ENCODE results near the gene GPRASP3. TPM values are rescaled to one million over a fixed set of nuclear protein-coding genes. Genes with fewer than 3 reads are reported as not detected.

GPRASP3 gene
- total RNA-seq, 1 experiment from 2014 or later, result 3.1 TPM

DNA sequence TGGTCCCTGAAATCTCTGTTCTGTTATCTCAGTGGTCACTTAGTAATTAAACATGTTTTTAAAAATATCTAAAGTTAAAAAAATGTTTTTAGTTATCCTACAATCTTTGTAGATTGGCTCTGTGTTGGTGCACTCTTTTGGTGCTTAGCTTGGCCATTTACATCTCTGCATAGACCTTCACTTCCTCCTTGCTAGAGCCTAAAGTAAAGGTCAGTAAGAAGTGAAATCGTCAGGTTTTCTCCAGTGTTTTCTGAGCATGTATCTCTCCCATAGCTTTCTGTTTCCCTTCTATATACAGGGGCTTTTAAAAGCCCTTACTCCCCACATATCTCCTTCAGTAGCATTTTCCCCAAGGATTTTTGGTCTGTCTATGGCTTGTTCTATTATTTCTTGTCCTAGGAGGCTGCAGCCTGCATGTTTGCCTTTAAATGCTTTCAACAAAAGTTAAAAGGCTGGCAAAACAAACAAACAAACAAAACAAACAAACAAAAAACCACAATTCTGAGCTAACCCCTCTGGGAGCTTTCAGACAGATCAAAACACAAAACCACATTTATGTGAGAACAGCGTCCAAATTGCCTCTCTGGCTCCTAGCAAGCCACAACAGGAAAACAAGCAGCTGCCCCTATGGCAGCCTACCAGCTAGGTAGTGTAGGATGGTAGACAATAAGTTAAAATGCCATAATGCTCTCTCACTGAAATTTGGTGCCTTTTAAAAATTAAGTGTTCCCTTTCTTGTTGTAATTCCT is 35.6 kb upstream of the GPRASP3 start:
- ChIA-PET CTCF (no interaction called here), RAD21 (ENCODE audit: low non-redundant PET in 1 of 2, low total read pairs in 2 of 2, uncharacterized antibody in 2 of 2, unreplicated experiment in 2 of 2) (no interaction called here), POLR2A (no interaction called here)
- H3K4me1 ChIP-seq (ENCODE audit: control insufficient read depth in 1 of 2, insufficient read depth in 2 of 2, low read length in 2 of 2), result no peaks in the 10 kb centered on the region
- no peaks in the 10 kb centered on the region for H3K9me3 ChIP-seq (ENCODE audit: control insufficient read depth in 1 of 2, insufficient read depth in 1 of 2, low read depth in 1 of 2, low read length in 2 of 2)
- no peaks in the 10 kb centered on the region for H4K20me1 ChIP-seq (ENCODE audit: insufficient read depth)
- DNase-seq (ENCODE audit: low read depth, low spot score), result no peak
- no peaks in the 10 kb centered on the region for H3K9me2 ChIP-seq (ENCODE audit: insufficient read depth)
- no peaks in the 10 kb centered on the region for H3K36me3 ChIP-seq (ENCODE audit: control insufficient read depth in 1 of 2, insufficient read depth in 2 of 2, low read length in 2 of 2)
- no TSS peak for BruUV-seq (replicated peaks)
- no peak for ATAC-seq
- H3K4me2 ChIP-seq (ENCODE audit: low read length), result no peak overlapping the region
- no peak overlapping the region for H2AFZ ChIP-seq (ENCODE audit: low read depth, low read length, poor library complexity, severe bottlenecking)
- no peaks in the 10 kb centered on the region for H3K79me2 ChIP-seq (ENCODE audit: insufficient read depth, low read length)
- intact Hi-C loops (cut with micrococcal nuclease), result no loop called here
- H3K27ac ChIP-seq (ENCODE audit: low read depth, low read length), result no peak overlapping the region
- no peak overlapping the region for H3K4me3 ChIP-seq (replicated peaks in 1 of 2; ENCODE audit: low read depth in 1 of 2, low read length in 2 of 2)
- no peak overlapping the region for H3K9ac ChIP-seq (ENCODE audit: low read length)
- TF ChIP-seq CBX3 (IDR thresholded peaks at IDR 0.05; ENCODE audit: low read depth), result no peak
- TF ChIP-seq, protein P1, sequence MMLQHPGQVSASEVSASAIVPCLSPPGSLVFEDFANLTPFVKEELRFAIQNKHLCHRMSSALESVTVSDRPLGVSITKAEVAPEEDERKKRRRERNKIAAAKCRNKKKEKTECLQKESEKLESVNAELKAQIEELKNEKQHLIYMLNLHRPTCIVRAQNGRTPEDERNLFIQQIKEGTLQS (IDR thresholded peaks at IDR 0.05), result no peak
- no peak for TF ChIP-seq ZNF274 (IDR thresholded peaks at IDR 0.05; ENCODE audit: low read depth, low read length)
- TF ChIP-seq, protein P2, sequence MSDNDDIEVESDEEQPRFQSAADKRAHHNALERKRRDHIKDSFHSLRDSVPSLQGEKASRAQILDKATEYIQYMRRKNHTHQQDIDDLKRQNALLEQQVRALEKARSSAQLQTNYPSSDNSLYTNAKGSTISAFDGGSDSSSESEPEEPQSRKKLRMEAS (IDR thresholded peaks at IDR 0.05), result no peak
- no peak for TF ChIP-seq SIN3A (IDR thresholded peaks at IDR 0.05; ENCODE audit: low read depth)
- TF ChIP-seq FOSL1 (IDR thresholded peaks at IDR 0.05; ENCODE audit: low read depth), result no peak
- TF ChIP-seq EGR1 (IDR thresholded peaks at IDR 0.05; ENCODE audit: low read depth), result no peak
- no peak for TF ChIP-seq POLR2A (IDR thresholded peaks at IDR 0.05; ENCODE audit: borderline replicate concordance, extremely low read depth, insufficient read depth, insufficient read length)
- no peak for TF ChIP-seq POLR2AphosphoS5 (IDR thresholded peaks at IDR 0.05; ENCODE audit: low read depth, low read length)
- TF ChIP-seq EZH2phosphoT487 (IDR thresholded peaks at IDR 0.05; ENCODE audit: borderline replicate concordance), result no peak
- no peak for TF ChIP-seq SP1 (IDR thresholded peaks at IDR 0.05; ENCODE audit: low read depth)
- TF ChIP-seq ZFX (IDR thresholded peaks at IDR 0.05), result no peak
- no peaks in the 10 kb centered on the region for H3K27me3 ChIP-seq (ENCODE audit: insufficient read depth, low read length)

DNA sequence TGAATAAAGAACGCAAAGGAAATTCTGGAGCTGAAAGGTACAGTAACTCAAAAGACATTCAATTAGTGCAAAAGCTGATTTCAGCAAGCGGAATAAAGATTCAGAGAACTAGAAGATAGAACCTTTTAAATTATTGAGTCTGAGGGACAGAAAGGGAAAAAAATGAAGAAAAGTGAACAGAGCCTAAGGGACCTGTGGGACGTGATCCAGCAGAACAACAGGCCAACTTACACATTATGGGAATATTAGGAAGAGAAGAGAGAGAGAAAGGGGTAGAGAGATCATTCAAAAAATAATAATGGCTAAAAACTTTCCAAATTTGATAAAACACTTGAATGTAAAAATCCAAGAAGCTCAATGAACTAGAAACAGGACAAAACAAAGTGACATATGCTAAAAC is 25.8 kb upstream of the GPRASP3 start:
- H3K79me2 ChIP-seq (ENCODE audit: insufficient read depth, low read length), result no peaks in the 10 kb centered on the region
- H3K4me2 ChIP-seq (ENCODE audit: low read length), result no peak overlapping the region
- no peak for TF ChIP-seq FOSL1 (IDR thresholded peaks at IDR 0.05; ENCODE audit: low read depth)
- TF ChIP-seq, protein P3, sequence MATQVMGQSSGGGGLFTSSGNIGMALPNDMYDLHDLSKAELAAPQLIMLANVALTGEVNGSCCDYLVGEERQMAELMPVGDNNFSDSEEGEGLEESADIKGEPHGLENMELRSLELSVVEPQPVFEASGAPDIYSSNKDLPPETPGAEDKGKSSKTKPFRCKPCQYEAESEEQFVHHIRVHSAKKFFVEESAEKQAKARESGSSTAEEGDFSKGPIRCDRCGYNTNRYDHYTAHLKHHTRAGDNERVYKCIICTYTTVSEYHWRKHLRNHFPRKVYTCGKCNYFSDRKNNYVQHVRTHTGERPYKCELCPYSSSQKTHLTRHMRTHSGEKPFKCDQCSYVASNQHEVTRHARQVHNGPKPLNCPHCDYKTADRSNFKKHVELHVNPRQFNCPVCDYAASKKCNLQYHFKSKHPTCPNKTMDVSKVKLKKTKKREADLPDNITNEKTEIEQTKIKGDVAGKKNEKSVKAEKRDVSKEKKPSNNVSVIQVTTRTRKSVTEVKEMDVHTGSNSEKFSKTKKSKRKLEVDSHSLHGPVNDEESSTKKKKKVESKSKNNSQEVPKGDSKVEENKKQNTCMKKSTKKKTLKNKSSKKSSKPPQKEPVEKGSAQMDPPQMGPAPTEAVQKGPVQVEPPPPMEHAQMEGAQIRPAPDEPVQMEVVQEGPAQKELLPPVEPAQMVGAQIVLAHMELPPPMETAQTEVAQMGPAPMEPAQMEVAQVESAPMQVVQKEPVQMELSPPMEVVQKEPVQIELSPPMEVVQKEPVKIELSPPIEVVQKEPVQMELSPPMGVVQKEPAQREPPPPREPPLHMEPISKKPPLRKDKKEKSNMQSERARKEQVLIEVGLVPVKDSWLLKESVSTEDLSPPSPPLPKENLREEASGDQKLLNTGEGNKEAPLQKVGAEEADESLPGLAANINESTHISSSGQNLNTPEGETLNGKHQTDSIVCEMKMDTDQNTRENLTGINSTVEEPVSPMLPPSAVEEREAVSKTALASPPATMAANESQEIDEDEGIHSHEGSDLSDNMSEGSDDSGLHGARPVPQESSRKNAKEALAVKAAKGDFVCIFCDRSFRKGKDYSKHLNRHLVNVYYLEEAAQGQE (IDR thresholded peaks at IDR 0.05; ENCODE audit: low read depth), result no peak
- no peak for TF ChIP-seq POLR2AphosphoS5 (IDR thresholded peaks at IDR 0.05; ENCODE audit: low read depth, low read length)
- no peaks in the 10 kb centered on the region for H3K4me1 ChIP-seq (ENCODE audit: control insufficient read depth in 1 of 2, insufficient read depth in 2 of 2, low read length in 2 of 2)
- no peak overlapping the region for H2AFZ ChIP-seq (ENCODE audit: low read depth, low read length, poor library complexity, severe bottlenecking)
- H3K27me3 ChIP-seq (ENCODE audit: insufficient read depth, low read length), result no peaks in the 10 kb centered on the region
- no peaks in the 10 kb centered on the region for H3K9me3 ChIP-seq (ENCODE audit: control insufficient read depth in 1 of 2, insufficient read depth in 1 of 2, low read depth in 1 of 2, low read length in 2 of 2)
- no peaks in the 10 kb centered on the region for H4K20me1 ChIP-seq (ENCODE audit: insufficient read depth)
- no peak for DNase-seq (ENCODE audit: low read depth, low spot score)
- no peak for ATAC-seq
- ChIA-PET RAD21 (ENCODE audit: low non-redundant PET in 1 of 2, low total read pairs in 2 of 2, uncharacterized antibody in 2 of 2, unreplicated experiment in 2 of 2) (no interaction called here), CTCF (no interaction called here), POLR2A (no interaction called here)
- no peak overlapping the region for H3K4me3 ChIP-seq (replicated peaks in 1 of 2; ENCODE audit: low read depth in 1 of 2, low read length in 2 of 2)
- H3K27ac ChIP-seq (ENCODE audit: low read depth, low read length), result no peak overlapping the region
- no peaks in the 10 kb centered on the region for H3K36me3 ChIP-seq (ENCODE audit: control insufficient read depth in 1 of 2, insufficient read depth in 2 of 2, low read length in 2 of 2)
- no peak overlapping the region for H3K9ac ChIP-seq (ENCODE audit: low read length)
- intact Hi-C loops (cut with micrococcal nuclease), result no loop called here
- no peaks in the 10 kb centered on the region for H3K9me2 ChIP-seq (ENCODE audit: insufficient read depth)
- BruUV-seq (replicated peaks), result no TSS peak
